ENCODE measurements around the gene PTPRJ.

PTPRJ gene

DNA sequence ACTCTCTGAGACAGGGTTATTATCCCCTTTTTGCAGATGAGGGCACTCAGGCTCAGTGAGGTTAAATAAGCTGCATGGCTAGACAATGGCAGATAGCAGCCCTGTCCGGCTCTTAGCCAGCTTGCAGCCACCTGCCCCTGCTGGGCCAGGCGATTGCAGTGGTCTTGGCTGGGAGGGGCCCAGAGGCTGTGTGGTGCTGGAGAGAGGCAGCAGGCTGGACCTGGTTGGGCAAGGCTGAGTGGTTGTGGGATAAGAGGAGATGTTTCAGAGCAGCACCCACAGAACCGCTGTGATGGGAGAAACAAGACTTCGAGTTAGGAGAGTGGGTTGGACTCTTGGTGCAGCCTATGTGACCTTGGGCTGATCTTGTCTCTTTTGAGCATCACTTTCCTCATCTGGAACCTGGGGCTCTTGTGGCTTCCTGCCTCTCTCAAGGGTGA is 25.5 kb downstream of the PTPRJ start:
- TF ChIP-seq, protein P1, sequence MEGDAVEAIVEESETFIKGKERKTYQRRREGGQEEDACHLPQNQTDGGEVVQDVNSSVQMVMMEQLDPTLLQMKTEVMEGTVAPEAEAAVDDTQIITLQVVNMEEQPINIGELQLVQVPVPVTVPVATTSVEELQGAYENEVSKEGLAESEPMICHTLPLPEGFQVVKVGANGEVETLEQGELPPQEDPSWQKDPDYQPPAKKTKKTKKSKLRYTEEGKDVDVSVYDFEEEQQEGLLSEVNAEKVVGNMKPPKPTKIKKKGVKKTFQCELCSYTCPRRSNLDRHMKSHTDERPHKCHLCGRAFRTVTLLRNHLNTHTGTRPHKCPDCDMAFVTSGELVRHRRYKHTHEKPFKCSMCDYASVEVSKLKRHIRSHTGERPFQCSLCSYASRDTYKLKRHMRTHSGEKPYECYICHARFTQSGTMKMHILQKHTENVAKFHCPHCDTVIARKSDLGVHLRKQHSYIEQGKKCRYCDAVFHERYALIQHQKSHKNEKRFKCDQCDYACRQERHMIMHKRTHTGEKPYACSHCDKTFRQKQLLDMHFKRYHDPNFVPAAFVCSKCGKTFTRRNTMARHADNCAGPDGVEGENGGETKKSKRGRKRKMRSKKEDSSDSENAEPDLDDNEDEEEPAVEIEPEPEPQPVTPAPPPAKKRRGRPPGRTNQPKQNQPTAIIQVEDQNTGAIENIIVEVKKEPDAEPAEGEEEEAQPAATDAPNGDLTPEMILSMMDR (IDR thresholded peaks at IDR 0.05; ENCODE audit: extremely low read depth, missing control alignments): no peak
- DNase-seq (ENCODE audit: low spot score): no peak

DNA sequence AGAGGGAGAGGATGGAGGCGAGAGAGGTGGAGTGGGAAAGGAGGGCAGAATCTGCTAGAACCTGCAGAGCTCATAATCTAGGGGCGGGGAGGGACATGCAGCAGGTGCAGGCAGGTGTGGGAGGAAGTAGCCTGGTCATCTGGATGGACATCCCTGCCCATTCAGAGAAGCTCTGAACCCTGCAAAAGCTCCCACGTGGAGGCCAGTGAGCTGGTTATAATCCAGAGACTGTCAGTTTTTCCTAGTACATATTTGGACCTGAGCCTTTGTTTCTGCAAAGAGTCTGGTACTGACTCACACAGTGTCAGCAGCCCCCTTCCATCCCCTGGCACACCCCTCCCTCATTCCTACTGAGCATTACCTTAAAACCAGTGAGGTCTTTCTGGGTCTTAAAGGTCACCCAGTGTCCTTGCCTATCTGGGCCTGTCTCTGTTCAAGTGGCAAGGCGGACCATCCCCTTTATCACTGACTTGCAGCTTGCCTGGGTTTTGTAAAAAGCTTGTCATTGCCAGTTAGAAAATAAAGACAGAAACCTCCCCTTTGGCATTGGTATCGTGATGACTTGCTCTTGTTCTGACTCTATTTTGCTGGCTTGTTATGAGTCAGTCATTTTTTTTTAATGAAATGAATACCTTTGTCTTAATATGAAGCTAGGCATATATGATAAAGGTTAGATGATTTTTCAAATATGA is 26.1 kb downstream of the PTPRJ start:
- DNase-seq (ENCODE audit: low spot score): peak; percentile 61

DNA sequence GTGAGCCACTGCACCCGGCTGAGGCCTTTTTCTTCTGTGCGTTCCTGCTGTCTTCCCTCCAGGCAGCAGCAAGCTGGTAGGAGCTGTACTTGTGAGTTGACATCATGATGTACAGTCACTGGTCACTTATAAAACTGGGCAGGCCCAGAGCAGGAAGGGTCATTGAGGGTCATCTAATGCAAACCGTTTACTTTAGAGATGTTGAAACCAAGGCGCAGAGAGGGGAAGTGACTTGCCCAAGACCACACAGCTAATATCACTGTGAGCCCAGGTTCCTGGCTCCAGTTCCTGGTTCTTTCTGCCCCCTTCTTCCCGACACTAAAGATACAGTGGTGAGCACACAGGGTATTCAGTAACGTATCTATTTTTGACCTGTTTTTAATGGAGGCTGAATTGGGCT is 27.3 kb downstream of the PTPRJ start:
- TF ChIP-seq, protein P1 (IDR thresholded peaks at IDR 0.05; ENCODE audit: extremely low read depth, missing control alignments): no peak
- DNase-seq (ENCODE audit: low spot score): no peak

More for the DNA sequence above, 26.1 kb downstream of the PTPRJ start:
- TF ChIP-seq, protein P1 (IDR thresholded peaks at IDR 0.05; ENCODE audit: extremely low read depth, missing control alignments): no peak

DNA sequence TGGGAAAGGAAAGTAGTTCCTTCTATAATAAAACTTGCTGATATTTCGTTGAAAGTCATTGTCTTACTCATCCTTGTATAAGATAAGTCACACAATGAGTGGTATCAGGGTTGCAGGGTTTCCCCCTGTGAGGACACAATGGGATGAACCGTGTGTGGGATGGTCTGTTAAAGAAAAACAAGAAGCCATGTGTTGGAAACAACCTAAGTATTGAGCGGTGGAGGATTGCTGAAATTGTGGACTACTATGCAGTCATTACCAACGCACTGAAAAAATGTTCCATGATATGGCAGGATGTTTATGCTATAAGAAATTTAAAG is 28.6 kb downstream of the PTPRJ start:
- DNase-seq (ENCODE audit: low spot score): peak; percentile 52
- TF ChIP-seq, protein P1 (IDR thresholded peaks at IDR 0.05; ENCODE audit: extremely low read depth, missing control alignments): no peak

DNA sequence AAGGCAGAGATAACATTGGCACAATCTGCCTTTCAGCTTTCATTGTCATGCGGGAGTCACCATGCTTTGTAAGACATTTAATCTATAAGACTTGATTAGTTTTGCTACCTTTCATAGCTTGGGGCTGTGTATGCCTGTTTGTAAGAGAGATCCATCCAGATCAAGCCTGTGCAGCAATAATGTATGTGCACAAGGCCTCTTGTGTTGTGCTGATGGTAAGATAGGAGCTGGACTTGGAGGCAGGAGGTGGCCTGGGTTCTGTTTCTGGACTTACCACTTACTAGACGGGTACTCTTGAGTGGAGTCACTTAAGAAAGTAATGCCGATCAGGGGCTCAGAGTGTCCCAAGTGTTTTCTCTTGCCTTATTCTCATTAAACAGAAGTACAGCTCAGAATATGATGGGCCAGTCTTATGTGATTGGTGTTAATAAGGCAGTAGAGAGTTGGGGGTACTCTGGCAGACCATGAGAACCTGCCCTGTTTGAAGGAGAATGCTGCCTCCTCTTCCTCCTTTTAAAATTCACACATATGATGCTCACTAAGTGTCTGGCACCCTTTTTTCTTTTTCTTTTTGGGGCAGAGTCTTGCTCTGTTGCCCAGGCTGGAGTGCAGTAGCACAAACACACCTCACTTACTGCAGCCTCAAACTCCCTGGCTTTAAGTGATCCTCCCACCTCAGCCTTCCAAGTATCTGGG is 30.9 kb downstream of the PTPRJ start:
- TF ChIP-seq, protein P1 (IDR thresholded peaks at IDR 0.05; ENCODE audit: extremely low read depth, missing control alignments): no peak
- DNase-seq (ENCODE audit: low spot score): no peak

DNA sequence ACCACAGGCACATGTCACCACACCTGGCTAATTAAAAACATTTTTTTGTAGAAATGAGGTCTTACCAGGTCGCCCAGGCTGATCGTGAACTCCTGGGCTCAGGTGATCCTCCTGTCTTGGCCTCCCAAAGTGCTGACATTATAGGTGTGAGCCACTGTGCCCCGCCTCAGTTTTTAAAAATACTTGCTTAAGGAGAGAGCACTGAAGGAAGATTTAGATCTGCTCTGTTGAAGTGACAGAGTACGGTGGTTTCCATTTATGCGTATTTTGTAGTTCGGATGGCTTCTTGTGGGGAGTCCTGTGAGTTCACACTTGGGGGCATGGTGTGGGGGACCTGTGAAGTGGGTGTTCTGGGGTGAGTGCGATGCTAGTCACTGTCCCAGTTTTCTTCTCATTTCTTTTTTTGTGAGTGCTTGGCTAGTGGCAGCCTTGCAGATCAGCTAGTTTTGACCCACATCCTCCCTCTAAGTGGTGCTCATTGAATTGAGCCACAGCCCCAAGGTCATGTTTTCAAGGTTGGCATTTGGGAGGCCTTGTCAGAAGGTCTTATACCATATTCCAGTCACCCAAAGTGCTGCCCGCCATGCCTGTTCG is 31.5 kb downstream of the PTPRJ start:
- DNase-seq (ENCODE audit: low spot score): no peak
- TF ChIP-seq, protein P1 (IDR thresholded peaks at IDR 0.05; ENCODE audit: extremely low read depth, missing control alignments): no peak

DNA sequence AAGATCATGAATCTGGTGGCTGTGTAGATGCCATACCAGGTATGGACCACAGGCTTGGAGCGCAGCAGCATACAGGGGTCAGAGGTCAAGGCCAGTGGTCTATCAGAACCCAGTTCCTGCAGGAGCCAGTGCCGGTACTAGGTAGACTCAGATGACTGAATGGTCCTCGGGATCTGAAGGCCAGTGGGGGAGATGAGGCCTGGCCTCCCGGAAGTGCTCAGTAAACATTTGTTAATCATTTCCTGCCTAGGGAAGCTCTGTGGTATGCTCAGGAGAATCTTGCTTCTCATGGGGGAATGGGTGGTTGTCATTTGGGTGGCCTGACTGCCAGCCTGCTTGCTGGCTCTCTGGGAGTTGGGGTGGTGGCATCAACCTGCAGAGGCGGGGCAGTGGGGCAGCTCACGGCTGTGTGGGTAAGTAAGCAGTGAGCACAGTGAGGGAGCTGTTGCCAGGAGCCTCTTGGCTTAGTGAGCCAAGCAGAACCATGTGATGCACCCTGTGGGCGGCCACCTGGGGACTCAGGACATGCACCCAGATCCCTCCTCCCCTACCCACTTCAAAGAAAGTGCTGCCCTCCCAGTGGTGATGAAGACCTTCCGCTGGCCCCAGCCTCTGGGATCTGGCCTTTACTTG is 33.0 kb downstream of the PTPRJ start:
- peak; percentile 32 for DNase-seq (ENCODE audit: low spot score)
- TF ChIP-seq, protein P1 (IDR thresholded peaks at IDR 0.05; ENCODE audit: extremely low read depth, missing control alignments): no peak
